Suprapubic skin (tissue), 4 donors: ENCODE data around the gene ATP2C2. TPM values are rescaled to one million over a fixed set of nuclear protein-coding genes. Genes with fewer than 3 reads are reported as not detected.
A peak's percentile ranks its signal among the peaks of the same experiment; 100 is the strongest.

ENCODE experiments used
- DNase-seq, 2 donors: peaks; one replicate each; pipeline ENCODE4 v3.0.0-alpha.2; 2019; ENCODE audit warnings: low spot score in 2 of 2
- H3K27ac ChIP-seq: fragments of 200-600 bp; sonication (generic); one replicate; pipeline ENCODE4 v1.5.1; 2019
- H3K27me3 ChIP-seq: fragments of 200-600 bp; sonication (generic); one replicate; pipeline ENCODE4 v1.5.1; 2019
- H3K36me3 ChIP-seq: fragments of 200-600 bp; sonication (generic); one replicate; pipeline ENCODE4 v1.5.1; 2019
- H3K4me1 ChIP-seq: fragments of 200-600 bp; sonication (generic); one replicate; pipeline ENCODE4 v1.5.1; 2019
- H3K4me3 ChIP-seq: fragments of 200-600 bp; sonication (generic); one replicate; pipeline ENCODE4 v1.5.1; 2019; ENCODE audit warnings: mild to moderate bottlenecking
- H3K9me3 ChIP-seq: fragments of 200-600 bp; sonication (generic); one replicate; pipeline ENCODE4 v1.5.1; 2019
- CTCF ChIP-seq, 2 donors: fragments of 200-600 bp in 1 of 2; fragments of 450-650 bp in 1 of 2; sonication (generic) in 1 of 2; IDR thresholded peaks; one replicate each; pipeline ENCODE4 v1.5.1; 2016 to 2019; ENCODE audit warnings: antibody characterized with exemption in 2 of 2, mild to moderate bottlenecking in 1 of 2, moderate library complexity in 1 of 2
- EP300 ChIP-seq: sonication (generic); formaldehyde crosslinking; IDR thresholded peaks from one replicate; pipeline ENCODE4 v1.6.1; 2017; ENCODE audit warnings: antibody characterized with exemption
- POLR2A ChIP-seq, 2 donors: fragments of 450-650 bp; IDR thresholded peaks; one replicate each; pipeline ENCODE4 v1.6.1; 2017; ENCODE audit warnings: antibody characterized with exemption in 2 of 2, mild to moderate bottlenecking in 2 of 2, moderate library complexity in 2 of 2
- POLR2AphosphoS5 ChIP-seq, 3 donors: sonication (generic); formaldehyde crosslinking; IDR thresholded peaks; one replicate each; pipeline ENCODE4 v1.6.1; 2017; ENCODE audit warnings: antibody characterized with exemption in 3 of 3
- WGBS: methylation state at CpG from one replicate; pipeline ENCODE4 v1.1.5; 2018; 5-methylcytosine and 5-hydroxymethylcytosine counted together
- total RNA-seq, 4 donors: library from RNA; depleted of rRNA; stranded (reverse); fragments of >200 nt; gene quantifications; one replicate each; pipeline ENCODE4 v1.1.0, GENCODE V29; 2016

ATP2C2 gene
- total RNA-seq, 4 donors from 2014 or later = 28.0 to 85.6 (median 40.3) TPM

DNA sequence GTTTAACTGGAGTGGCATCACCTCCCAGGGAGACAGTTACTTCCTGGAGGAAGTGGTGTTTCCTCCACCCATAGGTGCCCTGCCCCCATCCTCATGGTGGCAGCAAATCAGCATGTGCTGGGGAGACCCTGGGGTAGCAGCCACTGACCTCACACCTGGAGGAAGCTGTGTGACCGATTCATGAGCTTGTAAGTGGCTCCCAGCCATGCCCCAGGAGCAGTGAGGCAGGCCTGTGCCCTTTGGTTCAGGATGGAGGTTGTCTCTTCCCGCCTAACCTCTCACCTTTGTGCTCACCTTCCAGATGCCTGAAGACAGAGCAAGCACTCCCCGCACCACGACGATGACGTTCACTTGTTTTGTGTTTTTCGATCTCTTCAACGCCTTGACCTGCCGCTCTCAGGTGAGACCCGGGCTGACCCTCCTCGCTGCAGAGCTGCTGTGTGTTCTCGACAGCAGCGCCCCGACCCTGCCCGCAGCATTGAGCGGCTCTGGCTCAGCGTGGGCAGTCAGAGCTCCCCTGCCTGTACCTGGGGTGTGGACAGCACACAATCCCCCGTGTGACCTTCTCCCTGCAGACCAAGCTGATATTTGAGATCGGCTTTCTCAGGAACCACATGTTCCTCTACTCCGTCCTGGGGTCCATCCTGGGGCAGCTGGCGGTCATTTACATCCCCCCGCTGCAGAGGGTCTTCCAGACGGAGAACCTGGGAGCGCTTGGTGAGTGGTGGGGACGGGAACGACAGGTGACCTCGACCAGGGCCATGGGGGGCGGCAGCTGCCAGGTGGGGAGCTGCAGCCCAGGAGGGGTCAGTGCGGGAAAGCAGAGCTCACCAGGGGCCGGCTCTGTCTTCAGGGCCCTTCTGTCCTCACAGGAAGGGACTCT is 93.3 kb downstream of the ATP2C2 start:
- H3K27me3 ChIP-seq = no peaks in the 10 kb centered on the region
- peak in 1 of 2 donors; percentile 70 for DNase-seq
- 91% methylated on average over 30 of the region's 30 CpGs for WGBS
- no peak overlapping the region for H3K4me3 ChIP-seq
- peaks cover 8% of the 10 kb centered on the region for H3K36me3 ChIP-seq
- H3K27ac ChIP-seq = no peak overlapping the region
- no peaks in the 10 kb centered on the region for H3K9me3 ChIP-seq
- no peak for TF ChIP-seq POLR2AphosphoS5 (IDR thresholded peaks at IDR 0.05)
- no peak for TF ChIP-seq CTCF (IDR thresholded peaks at IDR 0.05)
- TF ChIP-seq EP300 = no peak
- no peak for TF ChIP-seq POLR2A (IDR thresholded peaks at IDR 0.05)
- no peaks in the 10 kb centered on the region for H3K4me1 ChIP-seq

DNA sequence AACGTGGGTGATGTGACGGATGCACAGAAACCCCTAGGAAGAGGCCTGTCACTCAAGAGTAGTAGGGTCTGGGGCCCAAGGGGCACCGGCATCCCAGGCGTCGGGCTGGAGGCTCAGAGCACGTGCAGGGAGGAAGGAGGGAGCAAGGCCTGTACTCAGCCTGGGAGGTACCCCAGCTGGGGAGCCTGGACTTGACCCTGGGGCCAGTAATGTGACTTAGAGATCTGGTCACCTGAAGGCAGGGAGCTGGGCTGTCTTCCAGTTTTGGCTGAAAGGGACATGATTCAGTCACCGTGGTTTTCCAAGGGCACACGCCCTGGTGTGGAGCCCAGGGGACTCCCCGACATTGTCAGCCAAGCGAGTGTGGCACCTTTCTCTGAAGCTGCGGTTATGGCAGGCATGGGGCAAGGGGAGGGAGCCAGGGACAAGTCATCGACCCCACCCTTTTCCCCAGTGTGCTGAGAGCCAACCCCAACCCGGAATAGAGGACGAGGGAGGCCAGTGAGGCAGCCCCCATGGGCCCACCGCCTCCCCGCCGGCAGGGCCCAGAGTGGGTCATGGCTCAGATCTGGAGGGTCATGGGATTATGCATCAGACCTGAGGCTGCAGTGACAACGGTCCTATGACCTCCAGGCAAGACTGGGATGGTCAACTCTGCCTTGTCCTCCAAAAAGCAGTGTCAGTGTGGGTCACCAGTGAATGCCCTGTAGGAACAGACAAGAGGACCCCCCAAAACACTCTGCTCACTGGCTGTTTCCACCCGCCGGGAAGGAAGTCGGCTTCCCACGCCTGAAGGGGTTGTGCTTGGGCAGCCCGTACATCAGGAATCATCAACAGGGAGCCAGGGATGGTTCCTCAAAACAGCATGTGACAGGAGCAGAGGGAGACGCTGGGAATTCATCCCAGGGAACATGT is 94.2 kb downstream of the ATP2C2 start:
- no peaks in the 10 kb centered on the region for H3K4me1 ChIP-seq
- TF ChIP-seq POLR2A (IDR thresholded peaks at IDR 0.05) (no peak), EP300 (no peak), CTCF (IDR thresholded peaks at IDR 0.05) (no peak), POLR2AphosphoS5 (IDR thresholded peaks at IDR 0.05) (no peak)
- peak in 1 of 2 donors; percentile 45 for DNase-seq
- no peak overlapping the region for H3K4me3 ChIP-seq
- H3K27me3 ChIP-seq = no peaks in the 10 kb centered on the region
- 54% methylated on average over 16 of the region's 24 CpGs for WGBS
- H3K36me3 ChIP-seq = peaks cover 13% of the 10 kb centered on the region
- H3K9me3 ChIP-seq = no peaks in the 10 kb centered on the region
- H3K27ac ChIP-seq = no peak overlapping the region

DNA sequence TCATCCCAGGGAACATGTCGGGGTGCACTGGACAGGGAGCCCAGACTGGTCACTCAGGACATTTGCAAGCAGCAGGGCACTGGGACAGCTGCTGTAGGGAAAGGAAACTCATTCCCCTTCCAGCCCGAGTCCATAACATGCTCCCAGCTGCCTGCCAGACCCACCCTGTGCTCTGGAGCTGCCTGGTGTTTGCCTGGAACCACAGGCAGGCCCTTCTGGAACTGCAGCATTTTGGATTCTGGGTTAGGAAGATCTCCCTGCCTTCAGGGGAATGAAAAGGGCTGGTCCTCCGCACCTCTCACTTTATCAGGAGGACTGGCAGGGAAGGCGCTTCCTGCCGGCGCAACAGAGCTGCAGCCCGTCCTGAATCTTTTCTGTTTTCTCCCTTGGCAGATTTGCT is 94.9 kb downstream of the ATP2C2 start:
- Histone ChIP-seq H3K4me3 (no peak overlapping the region), H3K9me3 (no peaks in the 10 kb centered on the region), H3K4me1 (no peaks in the 10 kb centered on the region), H3K27me3 (no peaks in the 10 kb centered on the region), H3K36me3 (peaks cover 20% of the 10 kb centered on the region), H3K27ac (no peak overlapping the region)
- TF ChIP-seq POLR2AphosphoS5 (IDR thresholded peaks at IDR 0.05) (no peak), POLR2A (IDR thresholded peaks at IDR 0.05) (no peak), EP300 (no peak), CTCF (IDR thresholded peaks at IDR 0.05) (no peak)
- DNase-seq = peak in 1 of 2 donors; percentile 54
- WGBS = 68% methylated on average over 7 of the region's 7 CpGs

DNA sequence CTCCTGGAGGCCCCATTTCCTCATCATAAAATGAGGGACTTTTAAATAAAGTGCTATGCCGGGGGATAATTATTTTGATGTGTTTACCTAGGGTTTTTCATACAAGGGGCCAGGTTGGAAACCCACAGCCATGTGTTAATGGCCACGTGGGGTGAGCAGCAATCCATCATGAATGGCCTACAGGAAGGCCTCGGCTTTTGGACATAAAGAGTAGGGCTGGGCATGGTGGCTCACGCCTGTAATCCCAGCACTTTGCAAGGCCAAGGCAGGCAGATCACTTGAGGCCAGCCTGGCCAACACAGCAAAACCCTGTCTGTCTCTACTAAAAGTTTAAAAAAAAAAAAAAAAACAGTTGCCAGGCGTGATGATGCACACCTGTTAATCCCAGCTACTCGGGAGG is 95.8 kb downstream of the ATP2C2 start:
- Histone ChIP-seq H3K4me1 (no peaks in the 10 kb centered on the region), H3K36me3 (peaks cover 21% of the 10 kb centered on the region), H3K27ac (no peak overlapping the region), H3K9me3 (no peaks in the 10 kb centered on the region), H3K4me3 (no peak overlapping the region), H3K27me3 (no peaks in the 10 kb centered on the region)
- TF ChIP-seq EP300 = no peak
- TF ChIP-seq CTCF (IDR thresholded peaks at IDR 0.05) = no peak
- TF ChIP-seq POLR2AphosphoS5 (IDR thresholded peaks at IDR 0.05) = no peak
- no peak for TF ChIP-seq POLR2A (IDR thresholded peaks at IDR 0.05)
- peak in 1 of 2 donors; percentile 21 for DNase-seq
- WGBS = 79% methylated on average over 6 of the region's 6 CpGs

DNA sequence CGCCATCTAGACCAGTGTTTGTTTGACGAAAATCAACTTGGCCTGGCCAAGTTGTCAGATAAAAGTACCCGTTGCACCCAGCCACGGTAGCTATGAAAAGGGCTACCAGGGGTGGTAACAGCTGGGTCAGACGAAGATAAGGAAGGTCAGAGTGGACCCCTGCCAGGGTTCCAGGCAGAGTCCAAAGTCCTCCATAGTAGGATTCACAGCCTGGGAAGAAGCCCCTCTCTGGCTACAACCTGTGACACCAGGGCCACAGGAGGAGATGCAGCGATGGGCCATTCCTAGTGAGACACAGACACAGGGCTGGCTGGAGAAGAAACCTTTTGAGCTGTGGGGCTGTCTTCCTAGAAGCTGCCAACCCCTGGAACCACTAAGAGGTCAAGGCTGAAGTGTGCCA is 96.8 kb downstream of the ATP2C2 start:
- Histone ChIP-seq H3K4me3 (no peak overlapping the region), H3K27ac (no peak overlapping the region), H3K4me1 (no peaks in the 10 kb centered on the region), H3K9me3 (no peaks in the 10 kb centered on the region), H3K27me3 (no peaks in the 10 kb centered on the region), H3K36me3 (peaks cover 21% of the 10 kb centered on the region)
- peak in 1 of 2 donors; percentile 34 for DNase-seq
- WGBS = 91% methylated on average over 6 of the region's 6 CpGs
- TF ChIP-seq EP300 = no peak
- TF ChIP-seq CTCF (IDR thresholded peaks at IDR 0.05) = no peak
